HepG2 (cell line): ENCODE measurements around the gene MEPCE. TPM values are rescaled to one million over a fixed set of nuclear protein-coding genes. Genes with fewer than 3 reads are reported as not detected.

ENCODE experiments used
- ATF7 ChIP-seq, 2 experiments: fragments of 450-650 bp in 1 of 2; sonication (generic) in 1 of 2; formaldehyde crosslinking in 1 of 2; IDR thresholded peaks; 2 replicates each; pipeline versions ENCODE4 v1.4.0 to v1.6.1; 2016 to 2020; ENCODE audit warnings: antibody characterized with exemption in 1 of 2, mild to moderate bottlenecking in 1 of 2, missing genetic modification reagents in 1 of 2
- CHCHD3 ChIP-seq: sonication (generic); formaldehyde crosslinking; IDR thresholded peaks from 2 replicates; pipeline ENCODE4 v1.8.0; 2022; ENCODE audit warnings: mild to moderate bottlenecking, missing genetic modification reagents, moderate library complexity
- ETV6 ChIP-seq: sonication (generic); formaldehyde crosslinking; conservative IDR thresholded peaks from 2 replicates; pipeline ENCODE4 v1.4.0; 2020; ENCODE audit warnings: missing genetic modification reagents
- HDAC6 ChIP-seq: fragments of 200-600 bp; sonication (generic); IDR thresholded peaks from 2 replicates; pipeline ENCODE4 v1.7.0; 2017; ENCODE audit warnings: mild to moderate bottlenecking, antibody characterized with exemption, low read length, low read depth
- HOXA7 ChIP-seq: sonication (generic); formaldehyde crosslinking; IDR thresholded peaks from 2 replicates; pipeline ENCODE4 v1.8.1; 2022; ENCODE audit warnings: mild to moderate bottlenecking, missing genetic modification reagents, moderate library complexity
- MAFF ChIP-seq: IDR thresholded peaks from 2 replicates; pipeline ENCODE4 v1.6.1; 2011; ENCODE audit warnings: low read depth, low read length, improper control_type of control experiment
- MTF2 ChIP-seq: sonication (generic); formaldehyde crosslinking; IDR thresholded peaks from 2 replicates; pipeline ENCODE4 v1.5.0; 2020; ENCODE audit warnings: missing genetic modification reagents, borderline replicate concordance
- NR3C1 ChIP-seq: sonication (generic); formaldehyde crosslinking; IDR thresholded peaks from 2 replicates; pipeline ENCODE4 v1.4.0; 2020; ENCODE audit warnings: missing genetic modification reagents
- ONECUT2 ChIP-seq: sonication (generic); formaldehyde crosslinking; IDR thresholded peaks from 2 replicates; pipeline ENCODE4 v1.4.0; 2020; ENCODE audit warnings: missing genetic modification reagents
- SNRNP70 ChIP-seq: fragments of 200-400 bp; formaldehyde crosslinking; IDR thresholded peaks from 2 replicates; pipeline ENCODE4 v1.6.1; 2017; ENCODE audit warnings: mild to moderate bottlenecking, low read depth, low read length, moderate library complexity
- SOX13 ChIP-seq, 3 experiments: fragments of 450-650 bp in 1 of 3; sonication (generic) in 1 of 3; formaldehyde crosslinking in 1 of 3; IDR thresholded peaks in 2 of 3; conservative IDR thresholded peaks in 1 of 3; 2 replicates each; pipeline versions ENCODE4 v1.5.0 to v1.6.1; 2016 to 2020; ENCODE audit warnings: antibody characterized with exemption in 1 of 3, mild to moderate bottlenecking in 1 of 3, missing compliant biosample characterization in 1 of 3, missing genetic modification reagents in 1 of 3, moderate library complexity in 1 of 3
- TAF1 ChIP-seq: sonication (generic); formaldehyde crosslinking; IDR thresholded peaks from 2 replicates; pipeline ENCODE4 v1.4.0; 2020; ENCODE audit warnings: missing genetic modification reagents
- TEF ChIP-seq: sonication (generic); formaldehyde crosslinking; IDR thresholded peaks from 2 replicates; pipeline ENCODE4 v1.5.0; 2020; ENCODE audit warnings: missing genetic modification reagents
- ZBTB14 ChIP-seq: sonication (generic); formaldehyde crosslinking; IDR thresholded peaks from 2 replicates; pipeline ENCODE4 v1.4.0; 2020; ENCODE audit warnings: missing genetic modification reagents
- ZFP37 ChIP-seq: sonication (generic); formaldehyde crosslinking; IDR thresholded peaks from 2 replicates; pipeline ENCODE4 v1.4.0; 2020; ENCODE audit warnings: missing genetic modification reagents, borderline replicate concordance
- ZNF30 ChIP-seq: sonication (generic); formaldehyde crosslinking; IDR thresholded peaks from 2 replicates; pipeline ENCODE4 v1.5.0; 2020; ENCODE audit warnings: mild to moderate bottlenecking, missing genetic modification reagents
- ZNF331 ChIP-seq: sonication (generic); formaldehyde crosslinking; IDR thresholded peaks from 2 replicates; pipeline ENCODE4 v1.4.0; 2020; ENCODE audit warnings: missing genetic modification reagents
- polyA plus RNA-seq, 8 experiments: library from polyadenylated mRNA; depleted of rRNA in 3 of 8; stranded (reverse) in 7 of 8; unstranded in 1 of 8; fragments of >200 nt; fragmentation: Illumina TruSeq in 4 of 8; extraction: Trizol in 4 of 8; gene quantifications; 2 replicates each; pipeline versions ENCODE4 v1.2.1 to v1.2.3, GENCODE V29; 2011 to 2016; ENCODE audit warnings: low read depth in 4 of 8, missing spikeins in 1 of 8, mixed read lengths in 1 of 8; ENCODE audit not compliant: insufficient read depth in 1 of 8
- total RNA-seq, 5 experiments: library from RNA; depleted of rRNA; stranded (reverse); fragments of >200 nt; fragmentation: Illumina TruSeq; extraction: Trizol; gene quantifications; 2 replicates each; pipeline ENCODE4 v1.2.3, GENCODE V29; 2016; ENCODE audit warnings: low read depth in 1 of 5
- TF ChIP-seq, protein P1 (sequence below): sonication (generic); formaldehyde crosslinking; IDR thresholded peaks from 2 replicates; pipeline ENCODE4 v1.5.0; 2020; ENCODE audit warnings: mild to moderate bottlenecking, low read depth, missing genetic modification reagents, borderline replicate concordance
- TF ChIP-seq, protein P2 (sequence below): sonication (generic); formaldehyde crosslinking; IDR thresholded peaks from 2 replicates; pipeline ENCODE4 v1.5.1; 2020; ENCODE audit warnings: missing genetic modification reagents, mild to moderate bottlenecking, borderline replicate concordance
- TF ChIP-seq, protein P3 (sequence below): sonication (generic); formaldehyde crosslinking; IDR thresholded peaks from 2 replicates; pipeline ENCODE4 v1.4.0; 2020; ENCODE audit warnings: missing genetic modification reagents, borderline replicate concordance
- TF ChIP-seq, protein P4 (sequence below): sonication (generic); formaldehyde crosslinking; IDR thresholded peaks from 2 replicates; pipeline ENCODE4 v1.4.0; 2020; ENCODE audit warnings: mild to moderate bottlenecking, missing genetic modification reagents

Gene MEPCE
- total and polyA plus RNA-seq, 2 of the 13 experiments (the other 11 are each of a cell fraction or from before 2014, with no cell fraction given): 12.3 to 26.0 TPM

DNA sequence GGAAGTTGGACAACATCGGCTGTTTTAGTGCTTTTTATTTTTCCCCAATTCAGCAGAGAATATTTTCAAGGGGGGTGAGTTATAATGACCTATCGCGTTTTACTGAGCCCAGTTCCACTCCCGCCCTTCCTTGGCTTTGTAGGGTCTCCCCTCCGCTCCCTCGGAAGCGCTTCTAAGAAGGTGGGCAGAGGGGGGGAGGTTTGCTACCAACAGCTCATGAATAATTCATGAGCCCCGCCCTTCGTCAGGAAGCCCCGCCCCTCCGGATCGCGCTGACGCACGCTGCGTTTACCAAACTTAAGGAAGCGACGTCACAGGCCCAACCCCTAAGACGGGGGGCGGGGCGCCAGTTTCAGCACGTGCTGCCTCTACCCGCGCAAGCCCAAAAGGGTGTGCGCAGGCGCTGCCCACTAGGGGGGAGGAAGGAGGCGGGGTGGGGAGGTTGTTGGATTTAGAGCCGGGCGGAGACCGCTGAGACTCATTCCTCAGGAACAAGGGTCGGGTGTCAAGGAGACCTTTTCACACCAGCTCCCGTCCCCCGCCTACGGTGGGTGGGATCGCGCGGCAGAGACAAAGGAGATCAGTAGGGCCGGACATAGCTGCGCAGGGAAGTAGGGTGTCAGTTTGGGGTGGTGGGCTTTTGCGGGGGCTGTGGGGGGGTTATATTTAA, 529 bp upstream of the MEPCE start (continued):
- TF ChIP-seq MAFF: peak; percentile 18; the same call in 1 of the 2 replicates
- TF ChIP-seq ZFP37 (CRISPR knock-in tag): 0 out of 2 replicates have a peak, but pooled peaks have one; percentile 23
- TF ChIP-seq TAF1 (CRISPR knock-in tag): peak; percentile 3; the same call in 1 of the 2 replicates
- TF ChIP-seq HDAC6: no peak
- TF ChIP-seq ATF7 (IDR thresholded peaks at IDR 0.05): no peak
- peak; percentile 65; the same call in 1 of the 2 replicates for TF ChIP-seq ATF7 (CRISPR knock-in tag; IDR thresholded peaks at IDR 0.05)
- TF ChIP-seq, protein P1, sequence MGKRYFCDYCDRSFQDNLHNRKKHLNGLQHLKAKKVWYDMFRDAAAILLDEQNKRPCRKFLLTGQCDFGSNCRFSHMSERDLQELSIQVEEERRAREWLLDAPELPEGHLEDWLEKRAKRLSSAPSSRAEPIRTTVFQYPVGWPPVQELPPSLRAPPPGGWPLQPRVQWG (CRISPR knock-in tag): no peak
- TF ChIP-seq MTF2 (CRISPR knock-in tag): 0 out of 2 replicates have a peak, but pooled peaks have one; percentile 25
- no peak for TF ChIP-seq ZBTB14 (CRISPR knock-in tag)
- TF ChIP-seq ZNF30 (CRISPR knock-in tag): no peak
- TF ChIP-seq, protein P2, sequence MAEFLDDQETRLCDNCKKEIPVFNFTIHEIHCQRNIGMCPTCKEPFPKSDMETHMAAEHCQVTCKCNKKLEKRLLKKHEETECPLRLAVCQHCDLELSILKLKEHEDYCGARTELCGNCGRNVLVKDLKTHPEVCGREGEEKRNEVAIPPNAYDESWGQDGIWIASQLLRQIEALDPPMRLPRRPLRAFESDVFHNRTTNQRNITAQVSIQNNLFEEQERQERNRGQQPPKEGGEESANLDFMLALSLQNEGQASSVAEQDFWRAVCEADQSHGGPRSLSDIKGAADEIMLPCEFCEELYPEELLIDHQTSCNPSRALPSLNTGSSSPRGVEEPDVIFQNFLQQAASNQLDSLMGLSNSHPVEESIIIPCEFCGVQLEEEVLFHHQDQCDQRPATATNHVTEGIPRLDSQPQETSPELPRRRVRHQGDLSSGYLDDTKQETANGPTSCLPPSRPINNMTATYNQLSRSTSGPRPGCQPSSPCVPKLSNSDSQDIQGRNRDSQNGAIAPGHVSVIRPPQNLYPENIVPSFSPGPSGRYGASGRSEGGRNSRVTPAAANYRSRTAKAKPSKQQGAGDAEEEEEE (CRISPR knock-in tag): no peak
- no peak for TF ChIP-seq HOXA7 (CRISPR knock-in tag)
- TF ChIP-seq SOX13 (IDR thresholded peaks at IDR 0.05): no peak; the same call in 1 of the 2 replicates
- TF ChIP-seq SOX13 (CRISPR knock-in tag; conservative IDR thresholded peaks at IDR 0.05 in 1 of 2, IDR thresholded peaks at IDR 0.05 in 1 of 2): peak in 1 of 2 experiments; percentile 50; a peak in 2 of 4 replicates
- TF ChIP-seq, protein P3, sequence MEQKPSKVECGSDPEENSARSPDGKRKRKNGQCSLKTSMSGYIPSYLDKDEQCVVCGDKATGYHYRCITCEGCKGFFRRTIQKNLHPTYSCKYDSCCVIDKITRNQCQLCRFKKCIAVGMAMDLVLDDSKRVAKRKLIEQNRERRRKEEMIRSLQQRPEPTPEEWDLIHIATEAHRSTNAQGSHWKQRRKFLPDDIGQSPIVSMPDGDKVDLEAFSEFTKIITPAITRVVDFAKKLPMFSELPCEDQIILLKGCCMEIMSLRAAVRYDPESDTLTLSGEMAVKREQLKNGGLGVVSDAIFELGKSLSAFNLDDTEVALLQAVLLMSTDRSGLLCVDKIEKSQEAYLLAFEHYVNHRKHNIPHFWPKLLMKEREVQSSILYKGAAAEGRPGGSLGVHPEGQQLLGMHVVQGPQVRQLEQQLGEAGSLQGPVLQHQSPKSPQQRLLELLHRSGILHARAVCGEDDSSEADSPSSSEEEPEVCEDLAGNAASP (CRISPR knock-in tag): no peak
- peak; percentile 32; the same call in 1 of the 2 replicates for TF ChIP-seq ONECUT2 (CRISPR knock-in tag)
- TF ChIP-seq, protein P4, sequence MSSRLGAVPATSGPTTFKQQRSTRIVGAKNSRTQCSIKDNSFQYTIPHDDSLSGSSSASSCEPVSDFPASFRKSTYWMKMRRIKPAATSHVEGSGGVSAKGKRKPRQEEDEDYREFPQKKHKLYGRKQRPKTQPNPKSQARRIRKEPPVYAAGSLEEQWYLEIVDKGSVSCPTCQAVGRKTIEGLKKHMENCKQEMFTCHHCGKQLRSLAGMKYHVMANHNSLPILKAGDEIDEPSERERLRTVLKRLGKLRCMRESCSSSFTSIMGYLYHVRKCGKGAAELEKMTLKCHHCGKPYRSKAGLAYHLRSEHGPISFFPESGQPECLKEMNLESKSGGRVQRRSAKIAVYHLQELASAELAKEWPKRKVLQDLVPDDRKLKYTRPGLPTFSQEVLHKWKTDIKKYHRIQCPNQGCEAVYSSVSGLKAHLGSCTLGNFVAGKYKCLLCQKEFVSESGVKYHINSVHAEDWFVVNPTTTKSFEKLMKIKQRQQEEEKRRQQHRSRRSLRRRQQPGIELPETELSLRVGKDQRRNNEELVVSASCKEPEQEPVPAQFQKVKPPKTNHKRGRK (CRISPR knock-in tag): no peak
- TF ChIP-seq SNRNP70: no peak
- TF ChIP-seq TEF (CRISPR knock-in tag): no peak
- no peak for TF ChIP-seq CHCHD3
- peak; percentile 47; the same call in 1 of the 2 replicates for TF ChIP-seq ETV6 (CRISPR knock-in tag)
- TF ChIP-seq ZNF331: peak; percentile 71
- TF ChIP-seq NR3C1: no peak
